Hypothalamus (tissue), 51 donors: Measurements from ENCODE around the gene HIVEP3.
A peak's percentile ranks its signal among the peaks of the same experiment; 100 is the strongest.
"Not testable (repeated sequence)": the region's sequence is repeated elsewhere in the genome, so short reads cannot be mapped to it uniquely, and the experiment has no call there.

Experiments
- DNase-seq, 51 donors: peaks; one replicate each; lab custom pipeline; 2025; lab: John Stamatoyannopoulos, UW

Gene HIVEP3

DNA sequence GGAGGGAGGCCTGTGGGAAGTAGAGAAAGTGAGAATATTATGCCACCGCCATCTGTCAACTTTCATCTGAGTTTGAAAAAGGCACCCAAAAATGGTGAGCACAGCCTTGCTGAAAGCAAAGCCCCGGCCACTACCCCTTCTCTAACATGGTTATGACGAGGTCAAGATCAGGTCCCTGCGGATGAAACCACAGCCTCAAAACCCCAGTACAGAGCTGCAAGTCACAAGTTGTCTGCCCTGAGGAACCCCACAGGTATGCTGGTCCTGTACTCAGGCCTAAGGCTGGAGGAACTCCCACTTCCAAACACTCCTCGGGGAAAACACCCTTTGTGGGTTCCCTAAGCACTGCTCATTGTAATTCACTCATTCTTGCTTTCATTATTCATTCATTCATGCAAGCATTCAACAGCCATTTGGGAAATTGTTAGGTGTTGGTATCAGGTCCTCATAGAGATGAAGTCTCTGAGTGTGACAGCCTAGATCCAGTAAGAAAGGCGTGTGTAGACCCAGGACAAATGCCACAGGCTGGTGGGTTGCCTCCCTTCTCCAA is 217.7 kb downstream of the HIVEP3 start:
- no peak for DNase-seq

- DNase-seq = no peak
Observed at GRCh38 chr1:41700581-41700980, 218.1 kb downstream of the HIVEP3 start.

GRCh38 chr1:41699861-41700248 is 218.9 kb downstream of the HIVEP3 start:
- no peak for DNase-seq

DNA sequence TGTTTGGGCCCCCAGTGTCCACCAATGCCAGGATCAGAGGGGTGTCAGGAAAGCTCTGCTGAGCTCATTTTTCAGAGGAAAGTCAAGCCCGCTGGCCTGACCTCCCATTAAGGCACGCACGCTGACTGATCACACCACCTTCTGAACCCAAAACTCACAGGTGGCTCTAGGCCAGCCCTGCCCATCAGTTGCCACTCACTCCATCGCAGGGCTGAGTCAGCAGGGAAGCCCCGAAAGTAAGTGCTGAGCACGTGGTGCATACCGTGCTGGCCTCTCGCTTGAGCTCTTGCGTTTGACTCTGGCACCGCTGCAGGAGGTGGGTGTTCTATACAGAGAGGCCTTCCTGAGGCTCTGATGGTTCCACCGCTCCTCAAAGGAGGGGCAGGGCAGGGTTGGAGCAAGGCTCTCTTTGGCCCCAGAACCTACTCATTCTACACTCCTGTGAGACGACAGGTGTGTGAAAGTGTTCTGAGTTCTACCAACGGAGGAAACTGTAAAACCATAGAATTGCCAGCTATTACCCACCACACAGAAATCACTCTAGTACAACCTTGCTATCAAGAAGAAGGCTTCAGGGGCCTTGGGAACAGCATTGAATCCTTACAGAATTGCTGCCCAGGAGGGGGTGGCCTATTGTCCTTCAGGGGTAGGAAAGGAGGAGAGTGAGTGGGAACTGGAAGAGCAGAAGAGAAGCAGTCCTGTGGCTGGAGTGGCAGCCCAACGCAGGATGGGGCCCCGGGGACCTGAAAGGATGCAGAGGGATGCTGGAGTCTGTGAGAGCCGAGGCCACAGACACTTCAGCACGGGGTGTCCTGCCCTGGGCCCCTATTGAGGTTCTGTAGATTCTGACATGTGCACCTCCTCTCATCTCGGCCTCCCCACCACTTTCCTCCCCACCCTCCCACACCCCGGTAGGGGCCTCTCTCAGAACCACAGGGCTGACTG is 219.5 kb downstream of the HIVEP3 start:
- DNase-seq = no peak

DNA sequence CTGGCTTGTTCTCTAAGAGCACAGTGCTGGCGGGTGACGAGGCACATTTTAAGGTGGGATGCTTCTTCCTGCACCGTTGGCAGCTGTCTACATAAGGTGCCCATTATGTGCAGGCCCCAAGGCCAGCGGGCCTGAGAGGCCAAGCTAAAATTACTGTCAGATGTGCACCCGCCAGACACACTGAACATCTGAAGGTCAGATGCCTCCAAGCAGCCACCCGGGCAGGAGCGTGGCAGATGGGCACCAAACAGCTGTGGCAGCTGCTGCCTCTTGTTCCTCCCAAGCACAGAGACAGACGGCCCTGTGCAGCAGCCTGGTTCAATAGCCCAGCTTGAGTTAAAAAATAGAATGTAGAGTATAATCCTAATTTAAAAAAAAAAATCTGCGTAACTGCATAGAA is 222.3 kb downstream of the HIVEP3 start:
- peak in 3 of 51 donors; percentile 13 to 42 (median 21) for DNase-seq

GRCh38 chr1:41695118-41695745 is 223.5 kb downstream of the HIVEP3 start:
- DNase-seq = peak in 17 of 51 donors; percentile 5 to 50 (median 26)

DNA sequence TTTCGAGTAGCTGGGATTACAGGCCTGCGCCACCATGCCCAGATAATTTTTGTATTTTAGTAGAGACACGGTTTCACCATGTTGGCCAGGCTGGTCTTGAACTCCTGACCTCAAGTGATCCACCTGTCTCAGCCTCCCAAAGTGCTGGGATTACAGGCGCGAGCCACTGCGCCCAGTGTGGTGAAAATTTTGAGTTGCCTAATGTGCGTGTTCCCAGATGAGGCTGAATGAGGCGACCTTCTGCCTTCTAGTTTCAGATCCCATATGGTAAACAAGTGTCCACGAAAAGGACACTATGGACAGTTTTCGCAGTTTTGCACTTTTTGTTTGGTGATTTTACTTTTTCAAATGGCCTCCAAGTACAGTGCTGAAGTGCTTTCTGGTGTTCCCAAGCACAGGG is 226.8 kb downstream of the HIVEP3 start:
- DNase-seq = not testable (repeated sequence)

DNA sequence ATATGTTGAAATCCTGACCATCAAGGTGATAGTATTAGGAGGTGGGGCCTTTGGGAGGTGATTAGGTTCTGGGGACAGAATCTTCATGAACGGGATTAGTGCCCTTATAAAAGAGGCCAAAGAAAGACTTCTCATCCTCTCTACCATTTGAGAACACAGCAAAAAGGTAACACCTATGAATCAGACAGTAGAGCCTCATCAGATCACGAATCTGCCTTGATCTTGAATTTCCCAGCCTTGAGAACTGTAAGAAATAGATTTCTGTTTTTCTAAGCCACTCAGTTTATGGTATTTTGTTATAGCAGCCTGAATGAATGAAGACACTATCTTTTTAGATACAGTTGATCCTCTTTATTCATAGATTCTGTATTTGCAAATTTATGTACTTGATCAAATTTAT is 227.3 kb downstream of the HIVEP3 start:
- no peak for DNase-seq

DNA sequence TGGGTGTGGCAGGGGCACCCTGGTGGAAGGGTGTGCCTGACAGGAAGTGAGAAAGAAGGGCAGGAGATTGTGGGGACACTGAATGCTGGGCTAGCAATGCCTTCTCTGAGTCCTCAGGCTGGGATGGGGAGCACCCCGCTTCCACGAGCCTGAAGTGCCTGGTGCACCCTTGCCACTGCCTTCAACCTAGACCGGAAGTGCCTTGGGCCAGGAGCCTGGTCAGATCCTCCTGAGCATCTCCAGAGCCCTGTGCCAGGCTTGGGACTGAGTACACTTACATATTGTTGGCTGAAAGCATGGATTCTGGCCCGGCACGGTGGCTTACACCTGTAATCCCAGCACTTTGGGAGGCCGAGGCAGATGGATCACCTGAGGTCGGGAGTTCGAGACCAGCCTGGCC is 228.4 kb downstream of the HIVEP3 start:
- DNase-seq = no peak

- DNase-seq = peak in 43 of 51 donors; percentile 11 to 91 (median 60)
Observed at GRCh38 chr1:41689558-41689981, 229.2 kb downstream of the HIVEP3 start.

DNA sequence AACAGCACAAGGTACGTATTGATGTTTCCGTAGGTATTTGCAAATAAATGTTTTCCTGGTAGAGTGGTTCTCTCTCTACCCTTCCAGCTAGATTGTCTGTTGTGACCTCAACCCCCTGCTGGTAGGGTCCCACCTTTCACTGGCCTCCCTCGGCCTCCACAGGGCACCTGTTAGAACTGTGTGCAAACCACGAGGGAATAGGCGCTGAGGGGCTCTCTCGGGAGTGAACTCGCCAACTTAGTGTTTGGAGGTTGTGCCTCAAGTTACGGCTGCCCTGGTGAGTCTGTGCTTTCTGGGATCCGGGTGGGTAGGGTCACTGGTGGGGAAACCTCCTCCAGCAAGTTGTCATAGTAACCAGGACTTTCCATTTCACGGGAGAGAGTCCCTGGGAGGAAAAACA is 229.6 kb downstream of the HIVEP3 start:
- peak in 2 of 51 donors; percentile 39 to 42 for DNase-seq

DNA sequence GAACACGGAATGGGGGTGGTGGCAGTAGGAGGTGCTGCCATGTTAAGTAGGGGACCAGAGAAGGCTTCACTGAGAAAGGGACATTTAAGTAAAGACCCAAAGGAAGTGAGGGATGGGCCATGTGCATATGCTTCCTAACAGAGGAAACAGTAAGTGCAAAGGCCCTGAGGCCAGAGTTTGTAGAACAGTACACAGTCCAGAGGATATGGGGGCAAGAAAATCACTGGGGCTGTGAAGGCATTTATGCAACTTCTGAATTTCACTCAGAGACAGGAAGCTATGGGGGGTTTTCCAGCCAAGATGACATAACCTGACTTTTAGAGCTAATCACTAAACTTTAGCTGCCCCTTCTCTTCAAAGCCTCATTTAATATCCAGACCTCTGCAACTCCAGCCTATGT is 231.7 kb downstream of the HIVEP3 start:
- DNase-seq = no peak

DNA sequence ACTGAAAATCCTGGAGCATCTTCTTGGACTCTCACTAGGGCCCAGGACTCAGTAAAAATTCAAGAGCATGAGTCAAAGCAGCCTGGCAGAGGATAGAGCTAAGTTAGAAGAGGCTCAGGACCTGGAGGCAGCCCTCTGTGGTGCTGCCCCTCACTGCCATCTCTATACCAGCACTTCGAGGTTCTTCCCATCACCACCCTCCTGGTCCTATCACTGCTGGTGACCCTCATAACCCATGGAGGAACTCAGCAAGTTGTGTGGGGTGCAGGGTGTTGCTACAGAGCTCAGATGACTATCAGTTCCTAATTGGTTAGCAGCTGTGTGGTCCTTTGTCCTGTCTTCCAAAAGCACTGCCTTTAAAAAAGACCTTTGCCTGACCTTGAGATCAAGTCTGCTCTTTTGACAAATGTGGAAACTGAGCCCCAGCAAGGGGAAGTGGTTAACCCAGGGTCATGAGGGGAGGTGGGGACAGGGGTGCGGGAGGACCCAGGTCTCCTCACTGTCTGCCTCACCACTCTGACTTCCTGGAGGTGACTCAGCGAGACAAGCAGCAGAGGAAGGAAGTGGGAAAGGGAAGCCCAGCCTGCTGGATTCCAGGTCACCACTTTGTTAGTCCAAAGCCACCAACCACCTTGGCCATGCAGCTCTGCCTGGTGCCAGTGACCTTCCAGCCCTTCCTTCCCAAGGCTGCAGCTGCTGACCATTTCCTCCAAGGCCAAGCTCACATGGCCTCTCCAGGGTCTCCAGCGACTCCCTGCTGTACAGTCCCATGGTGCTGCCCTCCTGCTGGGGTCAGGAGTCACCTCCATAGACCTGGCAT is 234.8 kb downstream of the HIVEP3 start:
- peak in 3 of 51 donors; percentile 12 to 16 (median 14) for DNase-seq

- DNase-seq = no peak
Observed at GRCh38 chr1:41682845-41683625, 235.7 kb downstream of the HIVEP3 start.

- no peak for DNase-seq
Observed at GRCh38 chr1:41682149-41682548, 236.6 kb downstream of the HIVEP3 start.

DNA sequence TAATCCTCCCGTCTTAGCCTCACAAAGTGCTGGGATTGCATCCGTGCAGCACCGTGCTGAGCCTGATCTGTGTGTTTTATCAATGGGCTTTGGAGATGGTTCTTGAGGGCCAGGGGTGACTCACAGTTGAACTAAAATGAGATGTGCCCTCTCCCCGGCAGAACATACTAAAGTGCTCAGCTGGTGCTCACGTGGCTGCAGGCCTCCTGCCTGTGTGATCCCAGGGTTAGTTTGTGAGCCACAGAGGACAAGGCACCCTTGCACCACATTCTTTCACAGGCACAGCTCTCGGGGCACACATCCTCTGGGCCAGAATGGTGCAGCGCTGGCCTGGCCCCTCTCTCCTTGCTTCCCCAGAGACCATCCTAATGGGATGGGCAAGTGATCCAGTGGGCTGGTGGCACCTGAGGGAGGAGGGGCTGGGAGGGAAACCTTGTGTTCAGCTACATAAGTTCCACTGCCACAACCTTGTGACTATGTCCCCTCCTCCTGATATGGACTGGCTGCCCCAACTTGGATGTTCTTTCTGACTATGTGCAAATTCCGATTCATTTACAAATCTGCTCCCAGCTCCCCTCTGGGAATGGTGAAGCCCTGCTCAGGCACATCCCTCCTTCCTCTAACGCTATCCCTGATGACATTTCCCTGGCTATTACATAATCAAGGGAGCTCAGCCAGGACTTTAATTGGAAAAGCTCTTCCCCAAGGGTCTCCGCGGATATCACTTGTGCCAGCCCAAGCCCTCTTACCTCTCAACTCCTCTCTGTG is 237.2 kb downstream of the HIVEP3 start:
- peak in 1 of 51 donors; percentile 10 for DNase-seq

- no peak for DNase-seq
Observed at GRCh38 chr1:41679994-41680393, 238.7 kb downstream of the HIVEP3 start.

- no peak for DNase-seq
Observed at GRCh38 chr1:41679531-41679930, 239.2 kb downstream of the HIVEP3 start.
